GM10266 (cell line): Measurements from ENCODE around the gene JUN.

Experiments used
- DNase-seq: peaks from one replicate; pipeline ENCODE4 v3.0.0; 2012; ENCODE audit errors: extremely low spot score
- TF ChIP-seq, protein P1 (sequence below): IDR thresholded peaks from 2 replicates; pipeline ENCODE4 v1.5.1; 2012; ENCODE audit warnings: mild to moderate bottlenecking, low read depth; ENCODE audit not compliant: control insufficient read depth, insufficient read depth; ENCODE audit errors: missing control alignments

Gene JUN

DNA sequence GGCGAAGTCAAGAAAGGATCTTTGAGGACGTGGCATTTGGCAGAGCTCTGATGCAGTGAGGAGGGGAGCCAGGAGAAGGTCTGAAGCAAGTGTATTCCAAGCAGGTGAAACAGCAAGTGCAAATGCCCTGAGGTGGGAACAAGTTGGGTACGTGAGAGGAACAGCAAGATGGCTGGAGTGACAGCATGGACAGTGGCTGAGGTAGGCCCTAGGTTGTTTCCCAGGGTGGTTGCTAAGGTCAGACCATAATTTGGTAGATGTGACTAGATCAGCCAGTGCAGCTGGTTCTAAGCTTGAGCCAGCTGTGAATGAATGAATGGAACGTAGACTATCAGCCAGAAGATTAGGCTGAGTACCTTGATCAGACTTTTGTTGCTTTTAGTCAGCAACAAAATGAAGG, 37.5 kb upstream of the JUN start:
- DNase-seq: no peak
- TF ChIP-seq, protein P1, sequence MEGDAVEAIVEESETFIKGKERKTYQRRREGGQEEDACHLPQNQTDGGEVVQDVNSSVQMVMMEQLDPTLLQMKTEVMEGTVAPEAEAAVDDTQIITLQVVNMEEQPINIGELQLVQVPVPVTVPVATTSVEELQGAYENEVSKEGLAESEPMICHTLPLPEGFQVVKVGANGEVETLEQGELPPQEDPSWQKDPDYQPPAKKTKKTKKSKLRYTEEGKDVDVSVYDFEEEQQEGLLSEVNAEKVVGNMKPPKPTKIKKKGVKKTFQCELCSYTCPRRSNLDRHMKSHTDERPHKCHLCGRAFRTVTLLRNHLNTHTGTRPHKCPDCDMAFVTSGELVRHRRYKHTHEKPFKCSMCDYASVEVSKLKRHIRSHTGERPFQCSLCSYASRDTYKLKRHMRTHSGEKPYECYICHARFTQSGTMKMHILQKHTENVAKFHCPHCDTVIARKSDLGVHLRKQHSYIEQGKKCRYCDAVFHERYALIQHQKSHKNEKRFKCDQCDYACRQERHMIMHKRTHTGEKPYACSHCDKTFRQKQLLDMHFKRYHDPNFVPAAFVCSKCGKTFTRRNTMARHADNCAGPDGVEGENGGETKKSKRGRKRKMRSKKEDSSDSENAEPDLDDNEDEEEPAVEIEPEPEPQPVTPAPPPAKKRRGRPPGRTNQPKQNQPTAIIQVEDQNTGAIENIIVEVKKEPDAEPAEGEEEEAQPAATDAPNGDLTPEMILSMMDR: no peak

DNA sequence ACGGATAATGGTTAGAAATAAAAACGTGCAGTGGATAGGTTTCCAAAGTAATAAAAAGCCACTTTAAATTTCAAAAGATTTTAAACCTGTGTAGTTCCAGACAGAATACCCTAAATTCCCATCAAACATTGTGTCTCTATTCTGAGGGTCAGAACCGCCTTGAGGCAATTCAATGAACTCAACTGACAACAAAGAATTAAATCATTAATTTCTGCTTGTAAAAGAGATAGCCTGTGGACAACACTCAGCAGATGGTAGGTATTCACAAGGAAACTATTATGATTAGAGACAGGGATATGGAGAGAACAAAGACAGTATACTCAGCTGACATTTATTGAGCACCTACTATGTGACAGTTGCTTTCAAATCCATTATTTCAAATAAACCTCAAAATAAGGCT, 35.1 kb upstream of the JUN start:
- DNase-seq: no peak
- TF ChIP-seq, protein P1: no peak

DNA sequence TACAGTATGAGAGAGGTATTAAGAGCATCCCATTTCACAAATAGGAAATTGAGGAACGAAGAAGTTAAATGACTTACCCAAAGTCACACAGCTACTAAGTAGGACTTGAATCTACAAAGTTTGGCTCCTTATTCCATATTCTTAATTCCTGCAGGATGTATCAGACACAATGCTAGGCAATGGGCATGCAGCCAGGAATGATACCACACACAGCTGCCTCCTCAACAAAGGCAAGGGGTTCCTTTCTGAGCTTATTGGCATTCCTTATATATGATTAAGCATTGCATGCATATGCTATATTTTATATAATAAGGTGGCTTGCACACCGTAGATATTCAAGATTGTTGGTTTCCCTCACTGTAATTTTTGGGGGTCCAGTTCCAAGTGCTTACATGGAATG, 34.2 kb upstream of the JUN start:
- DNase-seq: no peak
- TF ChIP-seq, protein P1: no peak

DNA sequence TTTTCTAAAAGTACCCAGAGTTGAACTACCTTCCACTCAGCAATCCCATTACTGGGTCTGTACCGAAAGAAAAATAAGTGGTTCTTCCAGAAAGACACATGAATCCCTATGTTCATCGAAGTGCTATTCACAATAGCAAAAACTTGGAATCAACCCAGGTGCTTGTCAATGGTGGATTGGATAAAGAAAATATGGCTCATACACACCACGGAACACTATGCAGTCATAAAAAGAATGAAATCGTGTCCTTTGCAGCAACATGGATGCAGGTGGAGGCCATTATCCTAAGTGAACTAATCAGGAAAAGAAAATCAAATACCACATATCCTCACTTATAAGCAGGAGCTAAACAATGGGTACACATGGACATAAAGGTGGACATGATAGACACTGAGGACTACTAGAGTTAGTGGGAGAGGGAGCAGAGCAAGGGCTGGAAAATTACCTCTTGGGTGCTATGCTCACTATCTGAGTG, 32.9 kb upstream of the JUN start:
- TF ChIP-seq, protein P1: no peak
- no peak for DNase-seq

DNA sequence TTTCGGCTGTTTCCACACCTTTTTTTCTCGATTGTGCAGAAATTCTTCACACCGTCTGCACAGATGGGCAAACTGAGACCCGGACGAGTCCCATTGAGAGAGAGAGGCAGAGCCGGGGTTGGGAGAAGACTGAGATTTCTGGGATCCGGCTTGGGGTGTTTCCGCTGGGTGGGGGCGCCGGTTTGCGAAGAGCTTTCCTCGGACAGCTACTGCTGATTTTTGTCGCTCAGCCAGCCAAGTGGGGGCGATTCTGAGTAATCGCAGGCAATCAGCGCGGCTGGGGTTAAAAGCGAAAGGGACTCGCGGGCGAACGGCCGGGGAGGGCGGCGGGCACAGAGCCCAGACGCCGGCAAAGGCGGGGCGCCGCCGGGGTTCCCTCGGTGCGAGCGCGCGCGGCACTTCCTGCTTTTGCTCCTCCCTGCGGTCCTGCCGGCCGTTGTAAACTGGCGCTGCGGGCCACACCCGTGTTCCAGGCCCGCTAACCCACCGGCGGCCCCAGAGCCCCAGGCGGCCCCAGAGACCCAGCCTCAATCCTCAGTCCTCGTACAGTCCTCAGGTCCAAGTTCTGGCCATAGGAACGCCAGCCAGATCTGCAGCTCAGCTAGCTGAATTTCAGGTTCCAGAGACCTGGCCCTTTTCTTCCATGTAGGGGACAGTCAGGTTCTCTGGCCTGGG, 32.4 kb upstream of the JUN start:
- TF ChIP-seq, protein P1: peak; percentile 42
- peak; percentile 92 for DNase-seq

DNA sequence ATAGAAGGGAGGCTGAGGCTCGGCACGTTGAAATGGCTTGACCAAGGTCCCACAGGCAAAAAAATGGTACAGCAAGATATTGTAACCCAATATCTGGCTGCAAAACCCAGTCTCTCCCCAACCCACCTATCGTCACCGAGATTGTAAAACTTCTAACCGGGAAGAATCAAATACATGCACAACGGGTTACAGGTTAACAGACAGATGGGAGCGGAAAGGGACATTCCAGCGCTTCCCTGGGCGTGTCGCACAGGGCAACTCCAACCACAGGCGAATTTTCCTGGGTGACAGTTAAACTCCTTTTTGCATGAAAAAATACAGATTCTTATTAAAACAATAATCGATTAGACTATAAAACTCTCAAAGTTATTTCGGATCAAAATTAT, 31.8 kb upstream of the JUN start:
- TF ChIP-seq, protein P1: no peak

DNA sequence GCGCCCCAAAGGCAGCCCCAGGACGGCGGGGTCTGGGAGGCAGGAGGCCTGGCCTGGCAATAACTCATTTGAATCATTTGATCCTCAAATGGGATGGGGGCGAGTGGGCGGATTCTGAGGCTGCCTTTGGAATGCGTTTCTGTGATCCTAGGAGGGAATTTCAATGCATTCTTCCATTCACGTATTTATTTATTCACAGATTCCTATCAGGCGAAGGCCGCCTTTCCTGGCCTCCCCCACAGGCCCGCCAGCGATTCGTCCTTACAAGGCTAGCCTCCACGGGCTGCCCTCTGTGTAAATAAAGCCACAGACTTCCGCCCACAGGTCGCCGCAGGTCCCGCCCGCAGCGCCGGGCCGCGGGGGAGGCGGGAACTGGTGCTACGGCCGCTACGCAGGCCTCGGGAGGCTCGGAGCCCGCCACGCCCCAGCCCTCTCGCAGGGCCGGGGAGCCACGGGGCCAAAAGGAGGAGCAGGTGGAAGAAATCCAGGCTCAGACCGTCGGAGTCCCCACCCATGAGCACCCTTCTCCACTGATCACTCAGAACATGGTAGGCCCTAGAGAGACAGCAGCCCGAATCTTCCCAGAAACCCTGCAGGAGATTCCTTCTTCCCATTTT, 31.3 kb upstream of the JUN start:
- DNase-seq: peak; percentile 82
- TF ChIP-seq, protein P1: no peak

More for the DNA sequence above, 31.8 kb upstream of the JUN start:
- peak; percentile 56 for DNase-seq
